Activated effector memory CD4-positive, alpha-beta T cell treated with Interleukin-2 at 50 U/mL for 16 hours (primary cell): ENCODE data around the gene KLHL25.

ENCODE experiments used
- DNase-seq: peaks from one replicate; pipeline ENCODE4 v3.0.0-alpha.2; 2020

KLHL25 gene

DNA sequence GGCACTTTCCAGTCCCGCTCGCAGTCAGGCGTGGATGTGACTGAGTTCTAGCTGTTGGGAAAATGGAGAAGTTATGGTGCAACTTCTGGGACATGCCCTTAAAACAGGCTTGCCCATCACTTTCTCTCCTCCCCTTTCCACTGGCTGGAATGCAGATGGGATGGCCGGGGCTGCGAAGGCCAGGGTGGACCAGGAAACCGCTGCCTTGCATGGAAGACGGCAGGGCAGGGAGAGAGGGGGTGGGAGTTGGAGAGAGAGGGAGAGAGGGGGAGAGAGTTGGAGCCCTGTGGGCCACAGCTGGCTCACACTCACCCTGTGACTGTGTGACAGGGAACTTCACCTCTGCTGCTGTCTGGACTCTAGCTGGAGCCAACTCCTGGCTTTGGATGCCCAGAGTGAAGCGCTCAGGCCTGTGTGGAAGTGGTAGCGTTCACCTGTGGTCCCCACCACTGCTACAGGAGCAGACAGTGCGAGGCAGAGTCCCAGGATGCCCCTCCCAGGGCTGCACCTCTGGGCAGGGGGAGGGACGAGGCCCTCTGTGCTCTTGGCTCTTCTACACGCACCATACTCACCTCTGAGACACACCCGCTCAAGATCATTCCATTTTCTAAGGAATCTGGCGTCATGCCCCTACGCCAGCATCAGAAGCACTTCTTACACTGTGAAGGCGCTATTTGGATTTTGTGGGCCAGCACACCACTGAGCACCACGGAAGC, 36.6 kb downstream of the KLHL25 start:
- no peak for DNase-seq

DNA sequence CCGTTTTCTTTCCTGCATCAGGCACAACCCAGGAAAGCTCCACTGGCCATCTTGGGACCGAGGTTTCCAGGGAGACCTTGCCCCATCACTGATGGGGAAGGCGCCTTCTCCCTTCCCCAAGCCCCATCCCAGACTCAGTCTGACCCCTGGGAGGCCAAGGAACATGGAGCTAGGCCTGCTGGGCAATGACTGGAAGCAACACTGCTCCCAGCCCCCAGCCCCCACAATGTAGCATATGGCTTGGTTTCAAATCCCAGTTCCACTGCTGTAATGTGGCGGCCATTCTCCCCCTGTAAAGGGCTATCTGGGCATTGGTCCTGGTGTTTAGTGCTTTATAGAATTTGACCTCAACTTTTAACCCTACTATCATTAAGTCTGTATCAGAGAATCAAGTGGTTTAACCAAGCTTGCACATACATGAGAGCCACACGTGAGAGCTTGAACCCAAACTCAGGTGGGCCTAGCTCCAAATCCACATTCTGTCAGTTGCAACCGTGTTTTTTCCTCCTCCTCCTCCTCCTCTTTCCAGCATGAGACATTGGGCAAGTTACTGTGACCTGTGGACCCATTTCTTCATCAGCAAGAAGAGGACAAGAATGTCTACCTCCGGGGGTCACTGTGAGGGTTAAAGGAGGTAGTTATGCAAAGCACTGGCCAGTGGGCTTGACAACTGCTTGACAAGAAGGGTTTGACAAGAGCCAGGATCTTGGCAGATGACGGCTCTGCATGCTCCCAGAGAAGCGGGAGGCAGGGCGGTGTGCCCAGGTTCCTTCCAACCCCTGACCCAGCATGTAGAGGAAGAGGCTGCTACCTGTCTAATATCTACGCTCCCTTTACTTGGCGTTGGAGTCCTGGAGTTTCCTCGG, 37.4 kb downstream of the KLHL25 start:
- no peak for DNase-seq

DNA sequence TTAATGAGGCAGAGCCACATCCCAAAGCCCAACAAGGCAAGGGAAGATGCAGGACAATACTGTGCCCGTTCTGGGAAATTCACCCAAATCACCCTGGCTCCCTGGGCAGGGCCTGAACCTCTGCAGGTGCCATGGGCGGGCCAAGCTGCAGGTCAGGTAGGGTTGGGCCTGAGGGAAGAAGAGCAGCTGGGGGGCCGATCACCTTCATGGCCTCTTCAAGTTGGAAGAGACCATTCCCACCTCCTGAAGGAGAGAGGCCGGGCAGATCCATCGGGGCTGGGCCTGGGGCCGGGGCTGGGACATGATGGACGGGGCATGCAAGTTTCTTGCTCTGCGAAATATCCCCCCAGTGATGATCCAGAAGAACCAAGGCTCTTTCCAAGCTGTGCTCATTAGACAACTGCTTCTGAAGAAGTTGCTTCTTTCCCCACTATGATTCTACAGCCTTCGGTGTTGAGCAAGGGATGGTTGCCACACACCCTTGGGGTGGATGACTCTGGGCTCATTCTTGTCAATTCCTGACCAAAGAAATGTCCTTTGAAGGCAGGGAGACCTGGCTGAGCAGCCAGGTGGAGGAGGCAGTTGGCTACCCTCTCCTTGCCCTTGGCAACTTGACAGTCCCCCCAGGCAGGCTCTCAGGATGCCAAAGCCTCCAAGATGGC, 38.2 kb downstream of the KLHL25 start:
- DNase-seq, result no peak

DNA sequence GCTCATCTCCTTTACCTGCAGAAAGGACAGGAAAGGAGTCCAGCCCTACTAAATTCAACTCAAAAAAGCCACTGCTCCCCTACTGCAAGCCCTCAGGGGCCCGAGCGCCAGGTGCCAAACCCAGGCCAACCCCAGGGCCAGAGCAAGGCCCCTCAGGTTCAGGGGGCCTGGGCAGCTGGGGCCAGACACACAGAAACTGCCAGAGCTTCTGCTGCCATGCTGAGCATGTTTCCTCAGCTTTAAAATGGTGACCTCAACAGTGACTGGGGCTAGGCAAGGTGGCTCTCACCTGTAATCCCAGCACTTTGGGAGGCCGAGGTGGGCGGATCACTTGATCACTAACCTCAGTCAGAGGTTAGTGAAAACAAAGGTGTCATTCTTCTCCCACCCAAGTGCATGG, 38.8 kb downstream of the KLHL25 start:
- DNase-seq, result no peak

DNA sequence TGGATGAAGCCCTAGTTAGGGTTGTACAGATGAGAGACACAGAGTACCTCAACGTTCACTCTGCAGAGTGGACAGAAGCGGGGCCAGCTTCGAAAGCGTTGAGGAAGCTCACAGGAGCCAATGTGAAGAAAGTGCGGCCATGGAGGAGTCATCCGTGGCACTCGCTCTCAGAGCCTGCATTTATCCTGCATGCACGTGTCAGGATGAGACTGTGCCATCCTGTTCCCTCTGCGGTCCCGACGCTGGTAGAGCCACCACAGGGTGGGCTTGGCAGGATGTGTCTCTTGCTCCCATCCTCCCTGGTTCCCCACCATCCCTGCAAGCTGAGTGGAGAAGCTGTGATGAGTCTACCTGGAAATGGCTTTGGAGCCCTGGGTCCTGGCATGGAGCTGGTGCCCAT, 39.3 kb downstream of the KLHL25 start:
- DNase-seq, result no peak

DNA sequence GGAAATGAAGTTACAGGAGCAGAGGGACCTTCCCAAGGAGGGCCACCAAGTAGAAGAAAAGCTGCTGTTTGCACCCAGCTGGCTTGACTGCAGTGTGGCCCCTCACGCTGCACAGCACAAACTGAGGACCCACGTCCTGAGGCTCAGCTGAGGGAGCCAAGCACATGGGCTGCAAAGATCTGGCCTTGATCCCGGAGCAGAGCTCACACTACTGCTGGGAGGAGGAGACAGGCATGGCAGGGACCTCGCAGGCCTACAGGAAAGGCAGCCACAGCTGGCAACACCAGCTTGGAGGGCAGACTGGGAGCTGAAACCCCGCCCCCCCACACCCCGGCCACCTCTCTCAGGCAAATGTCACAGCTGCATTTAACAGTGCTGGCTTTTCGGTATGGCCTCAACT, 39.7 kb downstream of the KLHL25 start:
- DNase-seq, result no peak

DNA sequence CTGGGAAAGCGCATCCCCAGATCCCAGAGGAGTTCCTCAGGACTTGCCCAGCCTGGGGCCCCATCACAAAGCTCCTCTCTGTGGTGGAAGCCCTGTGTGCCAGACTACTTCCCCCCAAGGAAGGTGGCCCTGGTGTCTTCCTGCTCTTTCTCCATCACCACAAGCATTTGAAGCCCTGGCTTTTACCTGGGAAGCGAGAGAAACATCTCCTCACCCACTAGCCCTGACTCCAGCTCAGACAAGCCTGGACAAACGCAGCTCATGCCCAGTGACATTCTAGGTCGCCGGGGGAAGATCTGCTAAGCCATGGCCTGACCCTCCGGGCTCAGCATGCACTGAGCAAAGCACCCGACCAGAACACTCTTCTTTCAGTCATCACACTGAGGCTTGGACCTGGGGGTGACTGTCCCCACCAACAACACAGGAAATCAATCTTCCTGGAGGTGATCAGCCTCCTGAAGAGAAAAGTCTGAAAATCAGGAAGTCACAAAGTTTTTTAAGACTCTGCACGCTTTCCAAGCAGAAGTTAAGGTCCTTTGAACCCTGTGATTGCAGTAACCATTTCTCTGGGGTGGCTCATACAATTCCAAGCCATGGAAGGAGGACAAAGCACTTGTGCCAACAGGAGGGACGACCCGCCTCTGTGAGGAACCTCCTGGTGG, 40.8 kb downstream of the KLHL25 start:
- no peak for DNase-seq

DNA sequence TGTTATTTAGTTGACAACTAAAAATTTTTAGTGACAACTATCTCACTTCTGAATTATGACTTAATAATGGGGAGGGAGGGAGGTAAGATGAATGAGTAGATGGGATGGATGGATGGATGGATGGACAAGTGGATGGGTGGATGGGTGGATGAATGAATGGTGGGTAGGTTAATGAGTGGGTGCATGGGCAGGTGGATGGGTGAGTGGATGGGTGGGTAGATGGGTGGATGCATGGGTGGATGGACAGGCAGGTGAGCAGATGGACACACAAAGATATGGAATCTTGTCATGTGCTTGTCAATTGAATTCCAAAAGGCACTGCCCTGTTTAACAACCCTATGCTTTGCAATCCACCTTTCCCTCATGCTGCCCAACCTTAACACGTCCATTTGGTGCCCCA, 41.5 kb downstream of the KLHL25 start:
- no peak for DNase-seq

DNA sequence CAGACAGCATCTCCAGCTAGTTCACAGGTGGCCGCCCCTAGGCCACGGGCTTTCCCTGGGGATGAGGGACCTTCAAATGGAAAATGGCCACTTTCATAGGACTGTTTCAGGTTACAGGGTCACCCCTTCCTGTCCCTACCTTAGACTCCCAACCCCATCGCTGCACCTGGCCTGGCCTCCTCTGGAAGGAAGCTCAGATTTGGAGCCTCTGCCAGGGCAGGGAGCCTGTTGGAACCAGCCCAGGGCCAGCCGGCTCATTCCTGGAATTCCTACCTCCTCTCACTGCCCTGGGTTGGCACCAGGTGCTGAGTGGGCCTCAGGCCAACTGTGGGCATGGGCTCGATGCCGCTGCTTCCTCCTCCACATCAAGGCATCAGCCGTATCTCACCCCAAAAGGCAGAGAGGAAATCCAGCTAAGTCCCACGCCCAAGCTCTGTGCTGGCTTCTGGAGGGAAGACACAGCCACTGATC, 42.2 kb downstream of the KLHL25 start:
- DNase-seq, result no peak

DNA sequence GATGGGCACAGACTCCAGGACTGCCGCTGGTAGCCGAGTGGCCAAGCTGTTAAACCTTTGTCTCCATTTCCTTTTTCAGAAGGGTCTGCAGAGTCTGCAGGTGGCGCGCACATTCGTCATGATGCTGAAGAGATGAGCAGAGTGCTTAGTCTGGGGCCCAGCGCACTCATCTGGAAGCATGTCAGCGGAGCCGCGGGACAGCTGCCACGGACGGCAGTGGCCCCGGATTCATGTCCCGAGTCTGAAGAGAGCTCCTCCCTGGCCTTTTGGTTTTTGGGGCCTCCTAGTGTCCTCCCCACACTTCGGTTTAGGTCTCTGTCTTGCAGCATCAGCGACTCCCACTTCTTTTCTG, 42.6 kb downstream of the KLHL25 start:
- no peak for DNase-seq

DNA sequence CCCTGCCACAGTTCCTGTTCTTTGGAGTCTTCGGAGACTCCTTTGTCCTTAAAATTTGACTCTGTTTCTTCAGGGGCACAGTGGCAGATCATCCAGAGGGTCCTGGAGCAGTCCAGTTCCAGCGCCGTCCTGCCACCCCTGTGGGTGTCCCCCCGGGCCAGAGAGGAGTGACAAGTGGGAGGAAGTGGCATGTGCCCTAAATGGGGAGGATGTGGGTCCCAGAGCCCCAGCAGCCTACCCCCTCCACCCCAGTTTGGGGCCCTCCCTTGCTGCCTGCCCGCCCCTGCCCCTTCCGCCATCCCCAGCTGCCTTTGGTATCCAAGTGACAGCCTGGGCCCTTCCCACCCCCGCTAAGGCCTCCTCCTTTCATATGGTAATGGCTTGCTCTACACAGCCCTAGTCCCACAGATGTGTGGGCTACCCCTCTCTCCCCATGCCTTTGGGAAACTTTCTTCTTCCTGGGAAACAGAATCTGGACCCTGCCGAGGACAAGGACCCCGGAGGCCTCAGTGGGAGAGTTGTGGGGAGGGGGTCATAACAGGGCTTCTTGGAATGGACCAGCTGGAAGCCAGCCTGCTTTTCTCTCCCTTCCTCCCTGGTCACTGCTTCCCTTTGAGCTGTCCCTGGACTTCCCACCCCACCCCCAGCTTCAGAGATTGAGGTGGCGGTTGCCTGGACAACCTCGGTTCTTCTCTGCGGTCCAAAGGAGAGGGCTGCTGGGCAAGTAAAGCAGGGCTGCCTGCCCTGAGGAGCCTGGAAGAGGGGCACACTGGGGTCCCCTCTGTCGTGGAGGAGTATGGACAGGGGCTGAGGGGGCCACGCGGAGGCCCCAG, 43.2 kb downstream of the KLHL25 start:
- no peak for DNase-seq

DNA sequence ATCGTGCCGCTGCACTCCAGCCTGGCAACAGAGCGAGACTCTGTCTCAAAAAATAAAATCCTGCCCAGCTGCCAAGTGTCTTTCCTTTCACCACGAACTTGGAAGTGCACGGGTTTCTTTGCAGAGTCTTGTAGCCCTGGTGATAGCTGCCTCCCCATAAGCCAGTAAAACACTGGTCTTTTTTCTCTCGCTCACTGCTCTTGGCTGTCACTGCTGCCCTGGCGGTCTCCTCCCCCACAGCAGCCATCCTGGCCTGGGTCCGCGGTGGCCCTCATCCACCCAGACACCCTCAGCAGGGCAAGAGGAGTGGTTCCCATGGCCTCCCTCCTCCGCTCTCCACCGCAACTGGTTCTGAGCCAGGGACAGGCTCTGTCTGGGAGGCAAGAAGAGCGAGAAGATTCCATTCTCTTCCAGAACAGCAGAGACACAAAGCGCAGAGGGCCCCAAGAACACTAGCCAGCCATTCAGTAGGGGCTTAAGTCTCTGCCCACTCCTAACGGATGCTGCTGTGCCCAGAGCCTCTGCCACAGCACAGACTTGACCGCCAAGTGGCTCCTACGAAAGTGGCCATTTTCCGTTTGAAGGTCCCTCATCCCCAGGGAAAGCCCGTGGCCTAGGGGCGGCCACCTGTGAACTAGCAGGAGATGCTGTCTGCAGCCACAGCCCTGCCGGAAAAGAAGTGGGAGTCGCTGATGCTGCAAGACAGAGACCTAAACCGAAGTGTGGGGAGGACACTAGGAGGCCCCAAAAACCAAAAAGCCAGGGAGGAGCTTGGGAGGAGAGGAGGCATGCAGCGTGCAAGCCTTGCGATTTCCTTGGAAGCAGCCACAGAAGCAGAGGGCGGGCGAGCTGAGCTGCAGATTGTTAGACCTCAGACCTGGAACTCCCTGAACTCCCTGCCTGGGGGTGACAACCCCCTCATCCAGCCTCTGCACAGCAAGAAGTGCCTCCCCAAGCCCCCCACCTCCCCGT, 44.1 kb downstream of the KLHL25 start:
- no peak for DNase-seq

DNA sequence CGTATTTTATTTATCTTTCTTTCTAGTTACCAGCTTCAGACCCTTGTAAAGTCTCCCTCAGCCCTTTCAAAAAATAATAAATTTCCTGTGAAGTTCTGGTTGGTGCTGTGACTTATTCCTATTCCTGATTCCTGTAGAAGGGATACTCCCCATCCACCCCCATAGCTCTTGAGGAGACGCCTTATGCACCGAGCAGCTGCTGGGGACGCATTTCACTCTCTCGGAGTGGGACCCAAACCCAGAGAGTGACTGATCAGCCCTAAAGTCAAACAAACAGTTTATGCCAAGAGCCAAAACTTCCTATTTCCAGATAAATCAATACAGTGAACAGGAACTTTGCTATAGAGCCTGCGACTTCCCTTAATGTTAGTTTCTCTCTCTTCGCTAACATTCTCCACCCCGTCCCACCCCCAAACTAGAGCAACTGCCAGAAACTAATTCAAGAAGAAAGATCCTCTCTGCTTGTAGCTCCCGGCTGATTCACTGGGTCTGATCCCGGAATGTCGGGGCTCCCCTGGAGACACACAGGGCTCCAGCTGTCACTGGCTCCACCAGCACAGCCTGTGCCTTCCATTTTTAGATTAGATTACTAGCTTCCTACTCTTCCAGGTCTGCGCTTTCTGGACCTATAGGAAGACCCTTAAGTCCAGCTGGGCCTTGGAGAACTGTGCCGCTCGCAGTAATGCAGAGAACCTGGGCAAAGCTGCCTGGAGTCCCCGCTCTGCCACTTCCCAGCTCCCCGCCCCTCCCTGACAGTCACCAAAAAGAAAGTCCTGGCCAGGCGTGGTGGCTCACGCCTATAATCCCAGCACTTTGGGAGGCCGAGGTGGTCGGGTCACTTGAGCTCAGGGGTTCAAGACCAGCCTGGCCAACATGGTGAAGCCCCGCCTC, 45.2 kb downstream of the KLHL25 start:
- DNase-seq, result no peak

DNA sequence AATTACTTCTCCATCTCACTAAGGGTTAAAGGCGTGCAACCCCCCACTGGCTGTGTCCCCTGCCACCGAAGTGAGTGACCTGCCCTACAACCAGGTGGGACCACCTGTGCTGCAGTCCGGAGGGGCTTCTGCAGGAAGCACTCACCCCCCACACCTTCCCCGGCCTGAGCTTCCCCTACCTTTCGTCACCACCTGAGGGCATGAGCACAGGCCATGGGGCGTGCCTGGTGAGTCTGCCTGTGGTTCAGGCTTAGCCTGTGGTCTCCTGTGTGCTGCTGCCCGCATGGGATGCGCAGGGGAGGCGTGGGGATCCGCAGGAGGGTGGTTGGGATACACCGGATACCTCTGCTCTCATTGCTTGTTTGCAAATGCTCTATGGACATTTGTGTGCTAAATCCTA, 46.0 kb downstream of the KLHL25 start:
- DNase-seq, result no peak

DNA sequence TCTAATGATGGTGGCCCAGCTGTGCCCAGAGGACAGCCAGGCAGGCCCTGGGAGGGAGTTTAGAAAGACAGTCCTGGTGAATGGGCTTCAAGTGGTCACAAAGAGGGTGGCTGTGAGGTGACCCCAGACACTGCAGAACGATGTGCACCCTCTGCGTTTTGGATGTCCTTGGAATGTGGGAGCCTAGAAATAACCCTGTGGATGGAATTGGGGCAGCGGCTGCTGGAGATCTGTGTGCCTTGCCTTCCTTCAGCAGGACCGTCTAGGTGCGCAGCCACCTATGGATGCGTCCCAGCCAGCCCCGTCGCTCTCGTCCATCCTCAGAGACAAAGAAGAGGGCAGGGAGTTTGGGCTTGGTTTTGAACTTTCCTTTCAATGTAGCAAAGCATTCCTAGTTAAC, 46.5 kb downstream of the KLHL25 start:
- no peak for DNase-seq

DNA sequence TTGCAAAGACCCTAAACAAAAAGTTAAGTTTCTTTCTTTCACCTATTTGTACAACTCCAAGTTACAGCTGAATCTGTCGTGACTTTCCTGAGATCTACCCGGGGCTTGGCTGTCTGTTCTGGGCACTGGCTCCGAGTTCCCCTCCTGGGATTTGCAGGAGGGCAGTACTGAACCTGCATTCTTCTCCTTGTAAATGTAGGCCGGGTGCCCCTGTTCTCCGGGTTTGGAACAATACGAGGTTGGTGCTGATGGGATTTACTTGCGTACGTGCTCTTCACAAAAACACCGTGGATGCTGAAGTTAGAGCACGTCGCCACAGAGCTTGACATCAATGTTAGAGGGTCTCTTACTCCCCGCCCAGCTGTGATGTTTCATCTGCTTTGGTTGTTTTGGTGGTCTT, 48.1 kb downstream of the KLHL25 start:
- DNase-seq, result no peak

DNA sequence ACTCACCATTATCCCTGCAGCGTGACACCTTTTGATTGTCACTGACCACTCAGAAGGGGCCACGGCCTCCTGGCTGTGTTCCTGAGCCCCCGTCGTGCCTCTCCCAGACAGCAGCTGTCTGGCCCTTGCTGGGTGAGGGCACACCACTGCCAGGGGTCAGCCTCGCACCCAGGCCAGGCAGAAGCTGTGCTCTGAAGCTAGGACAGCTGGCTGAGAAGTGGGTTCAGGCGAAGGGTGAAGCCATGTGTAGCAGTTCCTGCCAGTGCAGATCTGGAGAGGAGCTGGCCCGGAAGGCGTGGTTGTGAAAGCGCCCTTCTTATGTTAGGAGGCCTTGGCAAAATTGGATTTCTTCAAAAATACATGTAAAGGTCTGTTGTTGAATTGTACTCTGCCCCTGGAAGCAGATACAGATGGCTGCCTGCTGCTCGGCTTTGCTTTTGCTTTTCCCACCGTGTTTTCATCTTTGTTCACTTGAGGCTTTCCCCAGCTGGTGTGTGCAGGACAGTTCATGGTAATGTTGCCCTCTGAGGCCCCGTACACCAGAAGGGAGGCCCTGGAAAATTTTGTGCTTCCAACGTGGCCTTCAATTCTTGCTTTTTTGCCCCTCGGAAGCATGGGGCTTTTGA, 49.1 kb downstream of the KLHL25 start:
- no peak for DNase-seq

DNA sequence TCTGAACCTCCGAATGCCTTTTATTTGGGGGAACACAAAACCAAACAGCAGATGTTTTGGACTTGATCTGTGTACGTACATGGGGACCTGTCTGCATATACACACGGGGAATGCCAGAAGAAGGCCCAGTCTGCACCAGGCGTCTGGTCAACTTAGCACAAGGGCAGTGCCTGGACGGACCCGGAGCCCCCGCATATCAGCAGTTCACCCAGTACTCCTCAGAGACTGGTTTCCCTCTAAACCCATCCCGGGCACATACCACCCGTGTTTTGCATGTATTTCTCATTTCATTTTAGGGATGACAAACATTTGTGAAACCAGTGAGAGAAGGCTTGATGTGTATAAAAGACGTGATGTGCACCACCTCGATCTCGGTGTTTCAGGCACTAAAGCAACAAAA, 49.7 kb downstream of the KLHL25 start:
- no peak for DNase-seq

DNA sequence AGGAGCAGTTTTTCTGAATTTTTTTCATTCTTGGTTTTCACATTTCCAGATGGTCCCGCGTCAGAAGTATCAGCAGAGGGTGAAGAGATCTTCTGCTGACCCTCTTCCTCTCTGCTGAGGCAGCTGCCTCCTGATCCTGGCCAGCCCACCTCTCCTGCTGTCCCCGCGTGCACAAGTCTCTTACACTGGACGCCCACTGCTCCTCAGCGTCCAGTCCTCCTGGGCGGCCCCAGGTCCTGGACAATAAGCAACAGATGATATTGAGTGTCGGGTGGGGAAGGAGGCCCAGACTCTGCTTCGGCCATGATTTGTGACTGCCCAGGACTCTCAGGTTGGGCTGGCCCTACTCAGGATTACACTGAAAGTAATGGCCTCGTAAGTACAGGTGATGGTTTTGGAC, 50.1 kb downstream of the KLHL25 start:
- no peak for DNase-seq
